SK-N-SH (cell line): Measurements from ENCODE around the gene AFF1. TPM values are rescaled to one million over a fixed set of nuclear protein-coding genes. Genes with fewer than 3 reads are reported as not detected.

ENCODE experiments used
- CTCF ChIA-PET: fragments of 300-600, 350-600 bp; formaldehyde crosslinking; extraction: SDS; loops from one replicate; lab custom pipeline; 2021; lab: Yijun Ruan, JAX
- POLR2A ChIA-PET: fragments of 350-600 bp; sonication (Branson Sonifier 250); formaldehyde crosslinking; extraction: SDS; loops from one replicate; lab custom pipeline; 2020; ENCODE audit warnings: antibody characterized with exemption, inconsistent platforms; lab: Yijun Ruan, JAX
- DNase-seq: peaks from one replicate; pipeline ENCODE4 v3.0.0; 2012
- H2AFZ ChIP-seq: fragments of 200-600 bp; sonication (generic); 2 replicates; pipeline ENCODE4 v1.8.1; 2016; ENCODE audit warnings: antibody characterized with exemption, mild to moderate bottlenecking, low read depth
- H3F3A ChIP-seq: fragments of 200-600 bp; sonication (generic); replicated peaks from 2 replicates; pipeline ENCODE3; 2016; ENCODE audit warnings: antibody characterized with exemption, mild to moderate bottlenecking; ENCODE audit not compliant: insufficient read depth
- H3K27ac ChIP-seq, 2 experiments: fragments of 200-500 bp in 1 of 2; fragments of 200-600 bp in 1 of 2; sonication (Bioruptor generic) in 1 of 2; sonication (generic), shearing (Covaris generic) in 1 of 2; 2 replicates each; pipeline versions ENCODE4 v1.5.1 to v1.6.1; 2014 to 2016; ENCODE audit warnings: low read depth in 2 of 2, inconsistent platforms in 1 of 2, low read length in 1 of 2, mild to moderate bottlenecking in 1 of 2, mixed read lengths in 1 of 2
- H3K27me3 ChIP-seq: fragments of 200-600 bp; sonication (generic), shearing (Covaris generic); 2 replicates; pipeline ENCODE4 v1.6.1; 2016; ENCODE audit warnings: mixed run types; ENCODE audit not compliant: insufficient read depth
- H3K36me3 ChIP-seq, 2 experiments: fragments of 200-500 bp in 1 of 2; fragments of 200-600 bp in 1 of 2; sonication (Bioruptor generic) in 1 of 2; sonication (generic) in 1 of 2; replicated peaks in 1 of 2; 2 replicates each; pipeline versions ENCODE3 to v1.5.1; 2014 to 2016; ENCODE audit warnings: low read length in 1 of 2, mild to moderate bottlenecking in 1 of 2; ENCODE audit not compliant: insufficient read depth in 2 of 2, control insufficient read depth in 1 of 2
- H3K4me1 ChIP-seq, 2 experiments: fragments of 200-500 bp in 1 of 2; fragments of 200-600 bp in 1 of 2; sonication (Bioruptor generic) in 1 of 2; sonication (generic), shearing (Covaris generic) in 1 of 2; 2 replicates each; pipeline versions ENCODE4 v1.5.1 to v1.6.1; 2014 to 2016; ENCODE audit warnings: low read depth in 1 of 2, low read length in 1 of 2, mixed run types in 1 of 2; ENCODE audit not compliant: insufficient read depth in 2 of 2, control insufficient read depth in 1 of 2
- H3K4me2 ChIP-seq: fragments of 200-600 bp; sonication (generic), shearing (Covaris generic); 2 replicates; pipeline ENCODE4 v1.6.1; 2017; ENCODE audit warnings: mixed run types
- H3K4me3 ChIP-seq, 2 experiments: fragments of 200-500 bp in 1 of 2; fragments of 200-600 bp in 1 of 2; sonication (Bioruptor generic) in 1 of 2; sonication (generic), shearing (Covaris generic) in 1 of 2; 2 replicates each; pipeline versions ENCODE4 v1.5.1 to v1.8.1; 2014 to 2016; ENCODE audit warnings: low read depth in 2 of 2, inconsistent platforms in 1 of 2, low read length in 1 of 2, mild to moderate bottlenecking in 1 of 2, mixed read lengths in 1 of 2, moderate library complexity in 1 of 2
- H3K79me2 ChIP-seq: fragments of 200-600 bp; sonication (generic); 2 replicates; pipeline ENCODE4 v1.8.1; 2017; ENCODE audit warnings: mild to moderate bottlenecking; ENCODE audit not compliant: insufficient read depth
- H3K9ac ChIP-seq: fragments of 200-600 bp; sonication (generic); 2 replicates; pipeline ENCODE4 v1.6.1; 2017; ENCODE audit warnings: mixed run types
- H3K9me2 ChIP-seq: fragments of 200-600 bp; sonication (generic); 2 replicates; pipeline ENCODE4 v1.6.1; 2017; ENCODE audit warnings: mixed run types
- H3K9me3 ChIP-seq: fragments of 200-600 bp; sonication (generic); 2 replicates; pipeline ENCODE4 v1.6.1; 2017; ENCODE audit warnings: mixed run types, mild to moderate bottlenecking, moderate library complexity
- H4K20me1 ChIP-seq: fragments of 200-600 bp; sonication (generic); 2 replicates; pipeline ENCODE4 v1.6.1; 2017; ENCODE audit warnings: mild to moderate bottlenecking, mixed run types; ENCODE audit not compliant: insufficient read depth
- CHD2 ChIP-seq: fragments of 150-350 bp; IDR thresholded peaks from 2 replicates; pipeline ENCODE4 v1.6.1; 2018; ENCODE audit warnings: low read length; ENCODE audit not compliant: partially characterized antibody
- CTCF ChIP-seq: fragments of 200-600 bp; sonication (generic); IDR thresholded peaks from 2 replicates; pipeline ENCODE4 v1.6.1; 2017; ENCODE audit warnings: antibody characterized with exemption, mild to moderate bottlenecking, moderate library complexity
- EZH2phosphoT487 ChIP-seq: fragments of 200-600 bp; sonication (generic); IDR thresholded peaks from 2 replicates; pipeline ENCODE4 v1.6.1; 2017; ENCODE audit warnings: low read depth, mixed run types, mild to moderate bottlenecking, antibody characterized with exemption, moderate library complexity, borderline replicate concordance
- FOSL2 ChIP-seq: IDR thresholded peaks from 2 replicates; pipeline ENCODE4 v1.4.0; 2012; ENCODE audit warnings: low read depth, mild to moderate bottlenecking, moderate library complexity, borderline replicate concordance
- FOXJ3 ChIP-seq: sonication (generic); formaldehyde crosslinking; IDR thresholded peaks from 2 replicates; pipeline ENCODE4 v1.5.1; 2020; ENCODE audit warnings: mild to moderate bottlenecking, missing genetic modification reagents
- JUND ChIP-seq: IDR thresholded peaks from 2 replicates; pipeline ENCODE4 v1.4.0; 2012
- MAX ChIP-seq: IDR thresholded peaks from 2 replicates; pipeline ENCODE4 v1.4.0; 2012; ENCODE audit warnings: low read depth
- MEF2A ChIP-seq: IDR thresholded peaks from 2 replicates; pipeline ENCODE4 v1.4.0; 2012; ENCODE audit warnings: low read depth, borderline replicate concordance
- MXI1 ChIP-seq: IDR thresholded peaks from 2 replicates; pipeline ENCODE4 v1.6.1; 2012; ENCODE audit warnings: mild to moderate bottlenecking, low read depth, low read length, improper control_type of control experiment
- NFIC ChIP-seq: IDR thresholded peaks from 2 replicates; pipeline ENCODE4 v1.4.0; 2012; ENCODE audit warnings: borderline replicate concordance
- NRF1 ChIP-seq: IDR thresholded peaks from 2 replicates; pipeline ENCODE4 v1.6.1; 2012; ENCODE audit warnings: low read depth, mild to moderate bottlenecking, low read length
- PBX3 ChIP-seq: IDR thresholded peaks from 2 replicates; pipeline ENCODE4; 2012
- REST ChIP-seq: IDR thresholded peaks from 2 replicates; pipeline ENCODE4 v1.6.1; 2012; ENCODE audit warnings: mild to moderate bottlenecking, low read depth, low read length, moderate library complexity
- RFX5 ChIP-seq: IDR thresholded peaks from 2 replicates; pipeline ENCODE4 v1.6.1; 2012; ENCODE audit warnings: mild to moderate bottlenecking, improper control_type of control experiment, low read length
- RXRA ChIP-seq: IDR thresholded peaks from 2 replicates; pipeline ENCODE4 v1.4.0; 2012; ENCODE audit warnings: low read depth, mild to moderate bottlenecking, borderline replicate concordance
- TAF1 ChIP-seq: IDR thresholded peaks from 2 replicates; pipeline ENCODE4 v1.6.1; 2012; ENCODE audit warnings: low read depth, mild to moderate bottlenecking, low read length, moderate library complexity, borderline replicate concordance
- TEAD4 ChIP-seq: IDR thresholded peaks from 2 replicates; pipeline ENCODE4 v1.4.0; 2012; ENCODE audit warnings: mild to moderate bottlenecking, borderline replicate concordance; ENCODE audit not compliant: insufficient read depth
- USF2 ChIP-seq: fragments of 150-350 bp; IDR thresholded peaks from 2 replicates; pipeline ENCODE4 v1.6.1; 2017; ENCODE audit warnings: antibody characterized with exemption, low read length, low read depth, borderline replicate concordance
- YY1 ChIP-seq: IDR thresholded peaks from 2 replicates; pipeline ENCODE4 v1.4.0; 2012; ENCODE audit warnings: low read depth, mild to moderate bottlenecking
- WGBS: methylation state at CpG from one replicate; pipeline ENCODE4 v1.1.6; 2017; ENCODE audit warnings: low lambda C conversion rate; 5-methylcytosine and 5-hydroxymethylcytosine counted together
- polyA plus RNA-seq, 3 experiments: library from polyadenylated mRNA; depleted of rRNA; stranded (reverse); fragments of >200 nt; gene quantifications; 2 replicates each; pipeline ENCODE4 v1.2.3, GENCODE V29; 2012

Gene AFF1
- polyA plus RNA-seq, 1 of the 3 experiments (the other 2 are of a cell fraction): 2.7 TPM

- Histone ChIP-seq H3K9ac (no peak overlapping the region), H3K4me2 (no peak overlapping the region), H3F3A (peaks cover 4% of the 10 kb centered on the region), H3K4me1 (peaks cover 0 to 6% of the 10 kb centered on the region in 2 experiments; a peak in 1 of 4 replicates), H3K9me3 (no peaks in the 10 kb centered on the region), H2AFZ (no peak overlapping the region; the same call in 1 of the 2 replicates), H3K36me3 (no peaks in the 10 kb centered on the region), H3K79me2 (peaks cover 4% of the 10 kb centered on the region; the same call in 1 of the 2 replicates), H3K4me3 (no peak overlapping the region), H3K9me2 (no peaks in the 10 kb centered on the region), H3K27ac (no peak overlapping the region), H3K27me3 (no peaks in the 10 kb centered on the region), H4K20me1 (no peaks in the 10 kb centered on the region)
- ChIA-PET POLR2A (no interaction called here), CTCF (interaction anchor here (1.2 kb wide), 1 partner anchor 436 kb away, joined by 3 read pairs; no protein-coding TSS in a partner anchor)
- TF ChIP-seq YY1 (no peak), CHD2 (no peak), MAX (no peak), REST (no peak), RFX5 (no peak), TEAD4 (no peak), RXRA (no peak), USF2 (no peak), FOXJ3 (CRISPR knock-in tag) (no peak), MEF2A (no peak), EZH2phosphoT487 (no peak), PBX3 (no peak), FOSL2 (no peak), CTCF (no peak), MXI1 (no peak), TAF1 (no peak), NFIC (no peak), JUND (no peak), NRF1 (no peak)
- DNase-seq: no peak
- WGBS: 84% methylated on average over 8 of the region's 8 CpGs
These were observed 5.1 kb downstream of the AFF1 start for GRCh38 chr4:86939729-86940575.
